Kidney epithelial cell (primary cell): ENCODE data around the gene PIK3C3. TPM values are rescaled to one million over a fixed set of nuclear protein-coding genes. Genes with fewer than 3 reads are reported as not detected.

Experiments used
- DNase-seq: peaks from one replicate; pipeline ENCODE4 v3.0.0-alpha.2; 2010; ENCODE audit warnings: low read depth
- H3K27me3 ChIP-seq: 2 replicates; pipeline ENCODE4 v1.6.0; 2011; ENCODE audit warnings: low read length; ENCODE audit not compliant: control insufficient read depth, insufficient read depth
- H3K36me3 ChIP-seq: 2 replicates; pipeline ENCODE4 v1.5.1; 2011; ENCODE audit warnings: low read length; ENCODE audit not compliant: control insufficient read depth, insufficient read depth
- H3K4me3 ChIP-seq: 2 replicates; pipeline ENCODE4 v1.5.1; 2011; ENCODE audit warnings: low read depth, mild to moderate bottlenecking, control low read depth, low read length
- total RNA-seq: library from RNA; depleted of rRNA; stranded (reverse); fragments of >200 nt; gene quantifications from 2 replicates; pipeline ENCODE4 v1.2.3, GENCODE V29; 2015
- TF ChIP-seq, protein P1 (sequence below): IDR thresholded peaks from 2 replicates; pipeline ENCODE4 v1.5.1; 2011; ENCODE audit warnings: mild to moderate bottlenecking, moderate library complexity, low read length, control low read depth, inconsistent platforms; ENCODE audit not compliant: insufficient read depth, poor library complexity, severe bottlenecking

PIK3C3 gene
- total RNA-seq, 1 donor from 2014 or later: 58.7 TPM

DNA sequence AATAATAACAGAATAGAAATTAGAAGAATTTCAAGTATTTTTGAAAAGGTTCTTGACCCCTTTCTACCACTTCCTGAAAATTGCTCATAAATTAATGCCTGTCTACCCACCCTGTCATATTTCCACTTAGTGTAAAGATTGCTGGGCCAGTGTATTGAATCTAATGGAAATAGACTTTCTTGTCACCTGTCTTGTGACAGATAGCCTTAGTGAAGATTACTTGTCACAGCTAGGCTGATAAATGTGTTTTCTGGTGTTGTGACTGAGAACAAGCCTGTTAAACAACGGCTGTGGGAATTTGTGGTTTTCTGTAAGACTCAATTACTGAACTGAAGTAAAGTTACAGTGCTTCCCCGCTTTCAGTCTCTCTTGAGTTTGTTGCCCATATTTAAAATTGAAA, 37.0 kb downstream of the PIK3C3 start:
- H3K27me3 ChIP-seq: no peaks in the 10 kb centered on the region
- H3K36me3 ChIP-seq: no peaks in the 10 kb centered on the region
- H3K4me3 ChIP-seq: no peak overlapping the region
- TF ChIP-seq, protein P1, sequence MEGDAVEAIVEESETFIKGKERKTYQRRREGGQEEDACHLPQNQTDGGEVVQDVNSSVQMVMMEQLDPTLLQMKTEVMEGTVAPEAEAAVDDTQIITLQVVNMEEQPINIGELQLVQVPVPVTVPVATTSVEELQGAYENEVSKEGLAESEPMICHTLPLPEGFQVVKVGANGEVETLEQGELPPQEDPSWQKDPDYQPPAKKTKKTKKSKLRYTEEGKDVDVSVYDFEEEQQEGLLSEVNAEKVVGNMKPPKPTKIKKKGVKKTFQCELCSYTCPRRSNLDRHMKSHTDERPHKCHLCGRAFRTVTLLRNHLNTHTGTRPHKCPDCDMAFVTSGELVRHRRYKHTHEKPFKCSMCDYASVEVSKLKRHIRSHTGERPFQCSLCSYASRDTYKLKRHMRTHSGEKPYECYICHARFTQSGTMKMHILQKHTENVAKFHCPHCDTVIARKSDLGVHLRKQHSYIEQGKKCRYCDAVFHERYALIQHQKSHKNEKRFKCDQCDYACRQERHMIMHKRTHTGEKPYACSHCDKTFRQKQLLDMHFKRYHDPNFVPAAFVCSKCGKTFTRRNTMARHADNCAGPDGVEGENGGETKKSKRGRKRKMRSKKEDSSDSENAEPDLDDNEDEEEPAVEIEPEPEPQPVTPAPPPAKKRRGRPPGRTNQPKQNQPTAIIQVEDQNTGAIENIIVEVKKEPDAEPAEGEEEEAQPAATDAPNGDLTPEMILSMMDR: no peak
- no peak for DNase-seq

DNA sequence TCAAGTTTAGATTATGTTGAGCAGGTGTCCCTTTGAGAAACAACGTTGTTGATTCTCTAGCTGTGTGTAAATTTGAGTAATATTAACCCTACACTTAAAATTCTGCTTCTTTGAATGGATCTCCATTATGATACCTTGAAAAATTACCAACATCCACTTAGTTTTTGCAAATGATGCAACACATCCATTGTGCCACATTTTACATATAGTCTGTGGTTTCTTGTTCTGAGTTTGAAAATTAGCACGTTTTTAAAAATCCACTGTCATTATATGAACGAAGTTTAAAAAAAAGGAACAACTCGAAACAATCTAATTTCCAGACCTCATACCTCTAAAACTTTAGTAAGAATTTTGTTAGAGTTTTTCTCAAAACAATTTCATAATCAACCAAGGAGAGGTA, 37.7 kb downstream of the PIK3C3 start:
- Histone ChIP-seq H3K36me3 (no peaks in the 10 kb centered on the region), H3K27me3 (no peaks in the 10 kb centered on the region), H3K4me3 (no peak overlapping the region)
- DNase-seq: no peak
- TF ChIP-seq, protein P1: no peak

DNA sequence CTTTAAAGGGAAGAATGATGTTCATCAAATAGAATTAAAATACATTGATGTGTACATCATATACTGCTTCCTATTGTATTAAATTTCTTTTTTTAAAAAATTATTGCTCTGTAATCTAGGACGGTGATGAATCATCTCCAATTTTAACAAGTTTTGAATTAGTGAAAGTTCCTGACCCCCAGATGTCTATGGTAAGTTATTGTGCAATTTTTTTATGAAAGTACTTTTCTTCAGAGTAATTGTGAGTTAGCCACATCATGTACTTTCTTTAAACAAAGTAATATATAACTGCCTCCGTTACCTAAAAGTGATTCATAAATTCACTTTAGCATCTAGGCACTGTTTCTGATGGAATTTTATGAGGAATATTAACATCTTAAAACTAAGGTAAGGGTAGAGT, 38.1 kb downstream of the PIK3C3 start:
- TF ChIP-seq, protein P1: no peak
- DNase-seq: no peak
- no peaks in the 10 kb centered on the region for H3K36me3 ChIP-seq
- H3K27me3 ChIP-seq: no peaks in the 10 kb centered on the region
- H3K4me3 ChIP-seq: no peak overlapping the region

DNA sequence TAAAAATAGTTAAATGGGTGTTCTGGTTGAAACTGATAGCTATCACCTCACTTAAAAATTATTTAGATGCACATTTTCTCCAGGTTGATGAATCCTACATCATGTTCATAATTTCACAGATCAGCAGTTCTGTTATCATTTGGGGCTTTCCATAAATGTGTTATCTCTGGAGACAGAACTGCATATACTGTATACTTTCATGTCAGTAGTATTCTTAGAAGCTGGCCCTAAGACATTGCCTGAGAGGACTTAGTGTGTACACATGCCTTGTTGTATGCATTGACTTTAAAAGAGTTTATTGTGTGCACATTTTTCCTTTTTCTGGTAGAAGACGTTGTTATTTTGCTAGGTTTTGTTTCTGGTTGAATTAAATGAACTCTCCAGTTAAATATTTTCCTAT, 41.0 kb downstream of the PIK3C3 start:
- TF ChIP-seq, protein P1: no peak
- no peak overlapping the region for H3K4me3 ChIP-seq
- no peaks in the 10 kb centered on the region for H3K36me3 ChIP-seq
- DNase-seq: no peak
- H3K27me3 ChIP-seq: no peaks in the 10 kb centered on the region

DNA sequence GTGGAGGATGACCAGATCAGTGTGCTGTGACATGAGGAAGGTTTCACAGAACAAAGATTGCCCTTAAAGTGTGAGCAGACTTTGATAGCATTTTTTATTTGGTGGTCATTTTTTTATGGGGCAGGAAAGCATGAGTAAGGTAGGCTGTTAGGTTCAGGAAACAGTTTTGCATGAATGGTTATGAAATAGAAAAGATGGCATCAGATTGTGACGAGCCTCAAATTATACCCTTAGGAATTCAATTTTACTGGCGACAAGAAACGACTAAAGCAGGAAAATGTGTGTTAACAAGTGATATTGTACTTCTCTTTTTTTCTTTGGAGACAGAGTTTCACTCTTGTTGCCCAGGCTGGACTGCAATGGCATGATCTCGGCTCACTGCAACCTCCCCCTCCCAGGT, 44.7 kb downstream of the PIK3C3 start:
- DNase-seq: no peak
- Histone ChIP-seq H3K36me3 (no peaks in the 10 kb centered on the region), H3K27me3 (no peaks in the 10 kb centered on the region), H3K4me3 (no peak overlapping the region)
- TF ChIP-seq, protein P1: no peak

DNA sequence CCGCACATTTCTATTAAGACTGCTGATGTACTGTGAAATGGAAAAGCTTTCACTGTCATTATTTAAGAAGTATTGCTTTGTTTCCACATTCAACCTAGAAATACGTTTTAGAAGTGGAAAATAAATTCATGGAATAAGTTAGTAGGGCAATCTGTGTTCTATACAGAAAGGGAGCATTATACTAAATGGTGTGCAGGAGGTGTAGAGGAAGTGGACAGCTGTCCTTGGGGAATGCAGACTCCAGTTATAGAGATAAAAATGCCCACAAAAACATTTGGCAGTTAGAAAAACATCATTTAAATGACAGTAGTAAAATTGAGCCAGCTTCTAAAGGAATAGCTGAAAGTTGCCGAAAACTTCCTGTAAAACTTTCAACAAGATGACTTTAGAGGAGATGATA, 46.8 kb downstream of the PIK3C3 start:
- no peak overlapping the region for H3K4me3 ChIP-seq
- no peaks in the 10 kb centered on the region for H3K27me3 ChIP-seq
- TF ChIP-seq, protein P1: no peak
- DNase-seq: no peak
- no peaks in the 10 kb centered on the region for H3K36me3 ChIP-seq
